Endothelial cell of umbilical vein (primary cell): ENCODE data around the gene MAPRE2. TPM values are rescaled to one million over a fixed set of nuclear protein-coding genes. Genes with fewer than 3 reads are reported as not detected.

Source experiments
- BruUV-seq: library from RNA; stranded (reverse); fragments of 400-500 nt; replicated peaks from 2 replicates; lab custom pipeline; 2021; lab: Mats Ljungman, UMichigan
- CTCF ChIA-PET: fragments of 300-600, 350-600 bp; sonication (Branson Sonifier 250); formaldehyde crosslinking; loops from one replicate; lab custom pipeline; 2021; ENCODE audit warnings: antibody characterized with exemption, inconsistent platforms; lab: Charles Lee
- POLR2A ChIA-PET: fragments of 300-600, 350-600 bp; sonication (Branson Sonifier 250); formaldehyde crosslinking; loops from one replicate; lab custom pipeline; 2021; ENCODE audit warnings: antibody characterized with exemption, inconsistent platforms; lab: Charles Lee
- DNase-seq: peaks from one replicate; pipeline ENCODE4 v3.0.0-alpha.2; 2011; ENCODE audit warnings: low read depth, low spot score
- FAIRE-seq: peaks from 2 replicates; lab custom pipeline; 2011; peaks lifted over from hg19 to GRCh38; lab: Jason Lieb, UNC
- H2AFZ ChIP-seq: 2 replicates; pipeline ENCODE4 v1.6.0; 2012; ENCODE audit warnings: low read depth, low read length, control low read depth, inconsistent platforms
- H3K27ac ChIP-seq: 2 replicates; pipeline ENCODE4 v1.5.1; 2011; ENCODE audit warnings: low read depth, mild to moderate bottlenecking, control low read depth, low read length, moderate library complexity; ENCODE audit not compliant: insufficient read depth
- H3K27me3 ChIP-seq, 2 experiments: 2 replicates each; pipeline versions ENCODE4 v1.6.0 to v1.6.1; 2011; ENCODE audit warnings: low read length in 2 of 2, mixed read lengths in 1 of 2; ENCODE audit not compliant: control insufficient read depth in 2 of 2, insufficient read depth in 2 of 2
- H3K36me3 ChIP-seq, 2 experiments: 2 replicates in 1 of 2; 3 replicates in 1 of 2; pipeline ENCODE4 v1.5.1; 2011; ENCODE audit warnings: low read length in 2 of 2, mild to moderate bottlenecking in 1 of 2, moderate library complexity in 1 of 2; ENCODE audit not compliant: control insufficient read depth in 2 of 2, insufficient read depth in 2 of 2; ENCODE audit errors: extremely low read depth in 1 of 2
- H3K4me1 ChIP-seq: 3 replicates; pipeline ENCODE4 v1.5.1; 2011; ENCODE audit warnings: mild to moderate bottlenecking, low read length; ENCODE audit not compliant: control insufficient read depth, insufficient read depth; ENCODE audit errors: extremely low read depth
- H3K4me2 ChIP-seq: 2 replicates; pipeline ENCODE4 v1.6.1; 2011; ENCODE audit warnings: low read length, control low read depth, mixed read lengths; ENCODE audit not compliant: insufficient read depth
- H3K4me3 ChIP-seq, 3 experiments: fragments of 200-600 bp in 1 of 3; sonication (generic), shearing (Covaris generic) in 1 of 3; replicated peaks in 1 of 3; 2 replicates each; pipeline ENCODE4 v1.5.1; 2011 to 2016; ENCODE audit warnings: control low read depth in 3 of 3, low read length in 3 of 3, mild to moderate bottlenecking in 2 of 3, inconsistent platforms in 1 of 3, low read depth in 1 of 3, moderate library complexity in 1 of 3; ENCODE audit not compliant: insufficient read depth in 1 of 3
- H3K79me2 ChIP-seq: 2 replicates; pipeline ENCODE4 v1.6.0; 2012; ENCODE audit warnings: low read length, inconsistent platforms; ENCODE audit not compliant: control insufficient read depth, insufficient read depth
- H3K9ac ChIP-seq: replicated peaks from 2 replicates; pipeline ENCODE3; 2011; ENCODE audit warnings: low read length, control low read depth; ENCODE audit not compliant: insufficient read depth; ENCODE audit errors: extremely low read depth
- H3K9me1 ChIP-seq: replicated peaks from 3 replicates; pipeline ENCODE4 v1.6.0; 2011; ENCODE audit warnings: mild to moderate bottlenecking, low read length; ENCODE audit not compliant: control insufficient read depth, insufficient read depth; ENCODE audit errors: extremely low read depth
- H3K9me3 ChIP-seq: replicated peaks from 2 replicates; pipeline ENCODE4 v1.5.1; 2012; ENCODE audit warnings: low read length, inconsistent platforms; ENCODE audit not compliant: control insufficient read depth, insufficient read depth
- H4K20me1 ChIP-seq: replicated peaks from 2 replicates; pipeline ENCODE3; 2011; ENCODE audit warnings: mild to moderate bottlenecking, low read length; ENCODE audit not compliant: control insufficient read depth, insufficient read depth; ENCODE audit errors: extremely low read depth
- EZH2 ChIP-seq: IDR thresholded peaks from 2 replicates; pipeline ENCODE4 v1.6.1; 2012; ENCODE audit warnings: borderline replicate concordance, low read depth, mild to moderate bottlenecking, moderate library complexity, low read length, inconsistent platforms; ENCODE audit not compliant: severe bottlenecking
- FOS ChIP-seq: IDR thresholded peaks from 2 replicates; pipeline ENCODE4 v1.6.1; 2011; ENCODE audit warnings: mild to moderate bottlenecking, low read length, moderate library complexity, borderline replicate concordance; ENCODE audit not compliant: insufficient read depth
- GATA2 ChIP-seq: IDR thresholded peaks from 2 replicates; pipeline ENCODE4 v1.7.0; 2011; ENCODE audit warnings: low read depth, mild to moderate bottlenecking, moderate library complexity, mixed read lengths, low read length; ENCODE audit not compliant: insufficient read length, insufficient read depth
- JUN ChIP-seq: IDR thresholded peaks from 2 replicates; pipeline ENCODE4 v1.6.1; 2011; ENCODE audit warnings: borderline replicate concordance, low read depth; ENCODE audit not compliant: insufficient read length, insufficient read depth
- MYC ChIP-seq: IDR thresholded peaks from one replicate; pipeline ENCODE4 v1.6.1; 2011; ENCODE audit warnings: mild to moderate bottlenecking, low read depth, low read length
- POLR2A ChIP-seq: IDR thresholded peaks from 2 replicates; pipeline ENCODE4 v1.6.1; 2012; ENCODE audit warnings: low read depth, mild to moderate bottlenecking, control low read depth, low read length
- POLR2AphosphoS5 ChIP-seq: IDR thresholded peaks from 2 replicates; pipeline ENCODE4 v1.6.1; 2012; ENCODE audit warnings: low read depth, mild to moderate bottlenecking, control low read depth, low read length, moderate library complexity; ENCODE audit not compliant: insufficient read depth
- dilution Hi-C: fragments of 300-500 bp; cut with MboI; formaldehyde crosslinking; loops from one replicate; pipeline ENCODE4 v1.15.0; 2019; ENCODE audit warnings: low sequenced_read_pairs; ENCODE audit not compliant: extremely low pct_ligation_motif_present
- intact Hi-C: fragments of 100-400 bp; cut with micrococcal nuclease; formaldehyde crosslinking; loops from one replicate; pipeline ENCODE4 v1.10.0; 2022
- polyA plus RNA-seq, 4 experiments: library from polyadenylated mRNA; depleted of rRNA in 3 of 4; stranded (reverse) in 3 of 4; unstranded in 1 of 4; fragments of >200 nt; gene quantifications; 2 replicates each; pipeline versions ENCODE4 v1.2.1 to v1.2.3, GENCODE V29; 2011 to 2012; ENCODE audit warnings: missing spikeins in 1 of 4
- total RNA-seq: library from RNA; stranded (reverse); gene quantifications from 2 replicates; pipeline ENCODE4 v1.2.3, GENCODE V29; 2021
- TF ChIP-seq, protein P1 (sequence below), 2 donors: IDR thresholded peaks; 1 replicate in 1 of 2; 2 replicates in 1 of 2; pipeline ENCODE4 v1.5.1; 2011; ENCODE audit warnings: low read length in 2 of 2, mild to moderate bottlenecking in 2 of 2, moderate library complexity in 2 of 2, control low read depth in 1 of 2, inconsistent platforms in 1 of 2, low read depth in 1 of 2; ENCODE audit not compliant: insufficient read depth in 1 of 2; ENCODE audit errors: extremely low read depth in 1 of 2
- TF ChIP-seq, protein P2 (sequence below): IDR thresholded peaks from 2 replicates; pipeline ENCODE4 v1.6.1; 2011; ENCODE audit not compliant: insufficient read depth, insufficient read length

MAPRE2 gene
- total and polyA plus RNA-seq, 2 donors (not counting 3 experiments of a cell fraction or from before 2014, with no cell fraction given): 117 to 148 TPM

DNA sequence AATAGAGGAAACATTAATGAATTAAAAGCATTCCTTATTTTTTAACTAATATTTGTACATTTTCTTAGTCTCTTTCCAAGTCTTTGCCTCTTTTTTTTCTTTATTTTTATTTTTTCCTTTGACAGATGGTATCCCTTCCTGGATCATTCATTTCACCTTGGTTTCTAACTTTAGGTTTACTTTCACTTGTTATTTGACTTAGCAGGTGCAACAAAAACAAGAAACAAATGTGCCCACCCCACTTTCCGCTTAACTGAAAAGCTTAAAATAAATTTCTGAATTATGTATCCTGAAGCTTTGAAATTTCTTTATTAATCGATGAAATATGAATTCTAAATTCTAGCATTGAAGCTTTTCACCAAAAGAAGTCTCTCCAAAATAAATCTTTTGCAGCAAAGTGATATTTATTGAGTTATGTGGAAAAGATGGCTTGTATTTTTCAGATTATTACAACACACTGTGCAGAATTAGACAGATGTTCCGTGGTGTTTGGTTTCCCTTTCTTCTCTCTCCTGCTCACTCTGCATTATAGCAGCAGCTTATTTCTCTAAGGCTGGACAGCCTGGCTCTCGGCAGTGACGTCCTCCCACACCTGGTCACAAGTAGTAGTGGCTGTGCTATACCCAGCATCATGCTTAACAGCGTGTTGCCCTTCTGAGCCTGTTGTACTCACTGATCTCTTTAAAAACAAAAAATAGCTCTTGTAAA, 100.5 kb downstream of the MAPRE2 start:
- ChIA-PET CTCF (interaction anchor here (0.7 to 5.6 kb wide), 6 partner anchors 15 to 300 kb away, joined by 3 to 266 read pairs (median 8); partner anchors contain the start of gene MAPRE2), POLR2A (no interaction called here)
- TF ChIP-seq POLR2A (no peak), JUN (no peak), GATA2 (no peak), MYC (no peak), POLR2AphosphoS5 (no peak), FOS (no peak), EZH2 (no peak)
- TF ChIP-seq, protein P1, sequence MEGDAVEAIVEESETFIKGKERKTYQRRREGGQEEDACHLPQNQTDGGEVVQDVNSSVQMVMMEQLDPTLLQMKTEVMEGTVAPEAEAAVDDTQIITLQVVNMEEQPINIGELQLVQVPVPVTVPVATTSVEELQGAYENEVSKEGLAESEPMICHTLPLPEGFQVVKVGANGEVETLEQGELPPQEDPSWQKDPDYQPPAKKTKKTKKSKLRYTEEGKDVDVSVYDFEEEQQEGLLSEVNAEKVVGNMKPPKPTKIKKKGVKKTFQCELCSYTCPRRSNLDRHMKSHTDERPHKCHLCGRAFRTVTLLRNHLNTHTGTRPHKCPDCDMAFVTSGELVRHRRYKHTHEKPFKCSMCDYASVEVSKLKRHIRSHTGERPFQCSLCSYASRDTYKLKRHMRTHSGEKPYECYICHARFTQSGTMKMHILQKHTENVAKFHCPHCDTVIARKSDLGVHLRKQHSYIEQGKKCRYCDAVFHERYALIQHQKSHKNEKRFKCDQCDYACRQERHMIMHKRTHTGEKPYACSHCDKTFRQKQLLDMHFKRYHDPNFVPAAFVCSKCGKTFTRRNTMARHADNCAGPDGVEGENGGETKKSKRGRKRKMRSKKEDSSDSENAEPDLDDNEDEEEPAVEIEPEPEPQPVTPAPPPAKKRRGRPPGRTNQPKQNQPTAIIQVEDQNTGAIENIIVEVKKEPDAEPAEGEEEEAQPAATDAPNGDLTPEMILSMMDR (IDR thresholded peaks at IDR 0.05; ENCODE audit: extremely low read depth in 1 of 2, insufficient read depth in 1 of 2, low read depth in 1 of 2, low read length in 2 of 2): no peak
- TF ChIP-seq, protein P2, sequence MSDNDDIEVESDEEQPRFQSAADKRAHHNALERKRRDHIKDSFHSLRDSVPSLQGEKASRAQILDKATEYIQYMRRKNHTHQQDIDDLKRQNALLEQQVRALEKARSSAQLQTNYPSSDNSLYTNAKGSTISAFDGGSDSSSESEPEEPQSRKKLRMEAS: no peak
- Histone ChIP-seq H3K4me2 (no peak overlapping the region), H3K79me2 (no peaks in the 10 kb centered on the region), H2AFZ (no peak overlapping the region), H3K9me1 (no peaks in the 10 kb centered on the region), H4K20me1 (no peaks in the 10 kb centered on the region), H3K27me3 (no peaks in the 10 kb centered on the region), H3K27ac (no peak overlapping the region), H3K9me3 (no peaks in the 10 kb centered on the region), H3K9ac (no peak overlapping the region), H3K4me3 (no peak overlapping the region), H3K4me1 (no peaks in the 10 kb centered on the region), H3K36me3 (peaks cover 19 to 28% of the 10 kb centered on the region in 2 experiments)
- no TSS peak for BruUV-seq
- FAIRE-seq: no peak
- intact Hi-C loops (loop anchor here (5.0 kb wide), 2 partner anchors 64 to 114 kb away; no protein-coding TSS in a partner anchor), dilution Hi-C loops (no loop called here)
- no peak for DNase-seq
